ENCODE results near the gene ZMYM2. TPM values are rescaled to one million over a fixed set of nuclear protein-coding genes. Genes with fewer than 3 reads are reported as not detected.

ZMYM2 gene
- total RNA-seq, 1 experiment from 2014 or later, result 91.1 TPM

DNA sequence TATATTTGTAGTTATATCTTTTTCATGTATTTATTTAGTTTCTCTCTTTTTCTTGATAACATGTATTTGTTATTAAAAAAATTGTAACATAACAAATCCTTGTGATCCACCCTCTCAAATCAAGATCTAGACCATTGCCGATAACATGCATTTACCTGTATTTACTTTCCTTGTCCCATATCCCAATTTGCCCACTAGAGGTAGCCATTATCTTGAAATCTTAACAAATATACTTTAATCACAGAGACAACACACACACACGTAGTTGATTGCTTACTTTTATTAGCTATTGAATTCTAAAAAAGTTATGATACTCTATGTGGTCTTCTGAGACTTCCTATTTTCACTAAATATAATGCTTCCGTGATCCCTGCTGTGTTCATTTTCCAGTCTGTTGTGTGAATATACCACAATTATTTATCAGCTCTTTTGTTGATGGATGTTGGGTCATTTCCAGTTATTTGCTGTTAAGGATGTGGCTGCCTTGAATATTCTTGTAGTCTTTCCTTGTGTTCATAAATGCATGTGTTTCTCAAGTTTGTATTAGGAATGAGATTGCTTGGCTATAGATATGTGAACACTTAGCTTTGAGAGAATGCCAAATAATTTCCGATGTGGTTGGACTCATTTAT is 31.3 kb upstream of the ZMYM2 start:
- no peak for DNase-seq
- Mint-ChIP-seq H3K9me3 (ENCODE audit: unreplicated experiment) (no peaks in the 10 kb centered on the region), H3K27me3 (ENCODE audit: insufficient read depth, unreplicated experiment) (no peaks in the 10 kb centered on the region), H3K27ac (ENCODE audit: unreplicated experiment) (no peak overlapping the region), H3K4me3 (ENCODE audit: unreplicated experiment) (no peak overlapping the region), H3K36me3 (ENCODE audit: insufficient read depth, unreplicated experiment) (no peaks in the 10 kb centered on the region), H3K4me1 (ENCODE audit: low read depth, unreplicated experiment) (peaks cover 3% of the 10 kb centered on the region)
- peaks cover 3% of the 10 kb centered on the region for H3K4me1 ChIP-seq
- no peaks in the 10 kb centered on the region for H3K36me3 ChIP-seq (ENCODE audit: control insufficient read depth, insufficient read depth, low read length)
- CTCF ChIA-PET, result interaction anchor here (0.7 to 1.1 kb wide), 3 partner anchors 31 to 63 kb away, joined by 3 to 4 read pairs (median 4); no protein-coding TSS in a partner anchor
- intact Hi-C loops (cut with micrococcal nuclease; ENCODE audit: unreplicated experiment), result loop anchor here (1.0 kb wide), 1 partner anchor 33 kb away; no protein-coding TSS in a partner anchor
- POLR2A ChIA-PET, result no interaction called here
- H3K27me3 ChIP-seq (replicated peaks; ENCODE audit: control insufficient read depth, insufficient read depth, low read length), result no peaks in the 10 kb centered on the region
- TF ChIP-seq, protein P1, sequence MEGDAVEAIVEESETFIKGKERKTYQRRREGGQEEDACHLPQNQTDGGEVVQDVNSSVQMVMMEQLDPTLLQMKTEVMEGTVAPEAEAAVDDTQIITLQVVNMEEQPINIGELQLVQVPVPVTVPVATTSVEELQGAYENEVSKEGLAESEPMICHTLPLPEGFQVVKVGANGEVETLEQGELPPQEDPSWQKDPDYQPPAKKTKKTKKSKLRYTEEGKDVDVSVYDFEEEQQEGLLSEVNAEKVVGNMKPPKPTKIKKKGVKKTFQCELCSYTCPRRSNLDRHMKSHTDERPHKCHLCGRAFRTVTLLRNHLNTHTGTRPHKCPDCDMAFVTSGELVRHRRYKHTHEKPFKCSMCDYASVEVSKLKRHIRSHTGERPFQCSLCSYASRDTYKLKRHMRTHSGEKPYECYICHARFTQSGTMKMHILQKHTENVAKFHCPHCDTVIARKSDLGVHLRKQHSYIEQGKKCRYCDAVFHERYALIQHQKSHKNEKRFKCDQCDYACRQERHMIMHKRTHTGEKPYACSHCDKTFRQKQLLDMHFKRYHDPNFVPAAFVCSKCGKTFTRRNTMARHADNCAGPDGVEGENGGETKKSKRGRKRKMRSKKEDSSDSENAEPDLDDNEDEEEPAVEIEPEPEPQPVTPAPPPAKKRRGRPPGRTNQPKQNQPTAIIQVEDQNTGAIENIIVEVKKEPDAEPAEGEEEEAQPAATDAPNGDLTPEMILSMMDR (IDR thresholded peaks at IDR 0.05; ENCODE audit: insufficient read depth in 1 of 2, low read depth in 1 of 2, low read length in 1 of 2, severe bottlenecking in 1 of 2, unreplicated experiment in 1 of 2), result peak; percentile 48 to 60
- H3K4me3 ChIP-seq (ENCODE audit: low read depth, low read length), result no peak overlapping the region
- BruUV-seq (replicated peaks), result no TSS peak
- no peaks in the 10 kb centered on the region for H3K9me3 ChIP-seq

GRCh38 chr13:19940106-19940505 is 18.4 kb upstream of the ZMYM2 start:
- Mint-ChIP-seq H3K9me3 (ENCODE audit: unreplicated experiment) (no peaks in the 10 kb centered on the region), H3K4me1 (ENCODE audit: low read depth, unreplicated experiment) (no peaks in the 10 kb centered on the region), H3K36me3 (ENCODE audit: insufficient read depth, unreplicated experiment) (no peaks in the 10 kb centered on the region), H3K4me3 (ENCODE audit: unreplicated experiment) (no peak overlapping the region), H3K27ac (ENCODE audit: unreplicated experiment) (no peak overlapping the region), H3K27me3 (ENCODE audit: insufficient read depth, unreplicated experiment) (no peaks in the 10 kb centered on the region)
- BruUV-seq (replicated peaks), result no TSS peak
- no peaks in the 10 kb centered on the region for H3K9me3 ChIP-seq
- ChIA-PET CTCF (no interaction called here), POLR2A (no interaction called here)
- no peak overlapping the region for H3K4me3 ChIP-seq (ENCODE audit: low read depth, low read length)
- TF ChIP-seq, protein P1 (IDR thresholded peaks at IDR 0.05; ENCODE audit: insufficient read depth in 1 of 2, low read depth in 1 of 2, low read length in 1 of 2, severe bottlenecking in 1 of 2, unreplicated experiment in 1 of 2), result no peak
- intact Hi-C loops (cut with micrococcal nuclease; ENCODE audit: unreplicated experiment), result no loop called here
- H3K27me3 ChIP-seq (replicated peaks; ENCODE audit: control insufficient read depth, insufficient read depth, low read length), result no peaks in the 10 kb centered on the region
- DNase-seq, result no peak
- H3K4me1 ChIP-seq, result no peaks in the 10 kb centered on the region
- H3K36me3 ChIP-seq (ENCODE audit: control insufficient read depth, insufficient read depth, low read length), result no peaks in the 10 kb centered on the region

DNA sequence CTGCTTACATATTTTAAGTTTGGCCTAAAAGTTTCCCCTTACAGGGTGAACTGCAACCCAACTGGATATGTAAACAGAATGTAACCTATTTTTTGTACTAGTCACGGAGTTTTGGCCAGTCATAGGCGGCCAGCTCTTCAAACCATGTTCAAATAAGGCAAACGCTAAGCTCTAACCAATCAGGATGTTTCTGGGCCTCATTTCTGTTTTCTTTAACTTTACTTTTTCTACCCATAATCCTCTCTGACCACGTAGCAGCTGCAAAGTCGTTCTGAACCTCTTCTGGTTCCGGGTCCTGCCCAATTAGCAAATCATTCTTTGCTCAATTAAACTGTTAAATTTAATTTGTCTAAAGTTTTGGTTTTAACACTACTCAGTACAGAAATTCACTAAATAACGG is 8.2 kb upstream of the ZMYM2 start:
- ChIA-PET POLR2A (no interaction called here), CTCF (no interaction called here)
- DNase-seq, result no peak
- no peaks in the 10 kb centered on the region for H3K36me3 Mint-ChIP-seq (ENCODE audit: insufficient read depth, unreplicated experiment)
- intact Hi-C loops (cut with micrococcal nuclease; ENCODE audit: unreplicated experiment), result loop anchor here (10.0 kb wide), 1 partner anchor 356 kb away; no protein-coding TSS in a partner anchor
- no peaks in the 10 kb centered on the region for H3K9me3 Mint-ChIP-seq (ENCODE audit: unreplicated experiment)
- Histone ChIP-seq H3K36me3 (ENCODE audit: control insufficient read depth, insufficient read depth, low read length) (no peaks in the 10 kb centered on the region), H3K4me1 (no peaks in the 10 kb centered on the region), H3K9me3 (no peaks in the 10 kb centered on the region), H3K4me3 (ENCODE audit: low read depth, low read length) (no peak overlapping the region), H3K27me3 (replicated peaks; ENCODE audit: control insufficient read depth, insufficient read depth, low read length) (no peaks in the 10 kb centered on the region)
- H3K27ac Mint-ChIP-seq (ENCODE audit: unreplicated experiment), result no peak overlapping the region
- TF ChIP-seq, protein P1 (IDR thresholded peaks at IDR 0.05; ENCODE audit: insufficient read depth in 1 of 2, low read depth in 1 of 2, low read length in 1 of 2, severe bottlenecking in 1 of 2, unreplicated experiment in 1 of 2), result no peak
- no peaks in the 10 kb centered on the region for H3K4me1 Mint-ChIP-seq (ENCODE audit: low read depth, unreplicated experiment)
- peaks cover 4% of the 10 kb centered on the region for H3K27me3 Mint-ChIP-seq (ENCODE audit: insufficient read depth, unreplicated experiment)
- BruUV-seq (replicated peaks), result no TSS peak
- H3K4me3 Mint-ChIP-seq (ENCODE audit: unreplicated experiment), result no peak overlapping the region

All from Caco-2 (cell line).